ENCODE results near the gene MACROD2. TPM values are rescaled to one million over a fixed set of nuclear protein-coding genes. Genes with fewer than 3 reads are reported as not detected.
"Not testable (repeated sequence)": the region's sequence is repeated elsewhere in the genome, so short reads cannot be mapped to it uniquely, and the experiment has no call there.

MACROD2 gene
- total RNA-seq, 1 donor from 2014 or later: 1.6 TPM

- DNase-seq (ENCODE audit: low spot score): no peak
- intact Hi-C loops (cut with DNase I): no loop called here
These were observed 1168.3 kb downstream of the MACROD2 start for GRCh38 chr20:15163632-15164031.

- no peak for DNase-seq (ENCODE audit: low spot score)
- intact Hi-C loops (cut with DNase I): no loop called here
These were observed 1169.4 kb downstream of the MACROD2 start for GRCh38 chr20:15164726-15165125.

- intact Hi-C loops (cut with DNase I): no loop called here
- DNase-seq (ENCODE audit: low spot score): no peak
These were observed 1171.4 kb downstream of the MACROD2 start for GRCh38 chr20:15166744-15167143.

GRCh38 chr20:15171016-15171415 is 1175.7 kb downstream of the MACROD2 start:
- DNase-seq (ENCODE audit: low spot score): no peak
- intact Hi-C loops (cut with DNase I): no loop called here

- intact Hi-C loops (cut with DNase I): no loop called here
- DNase-seq (ENCODE audit: low spot score): no peak
These were observed 1181.6 kb downstream of the MACROD2 start for GRCh38 chr20:15176929-15177328.

- DNase-seq (ENCODE audit: low spot score): no peak
- intact Hi-C loops (cut with DNase I): no loop called here
These were observed 1183.3 kb downstream of the MACROD2 start for GRCh38 chr20:15178581-15178980.

GRCh38 chr20:15179381-15179780 is 1184.1 kb downstream of the MACROD2 start:
- no peak for DNase-seq (ENCODE audit: low spot score)
- intact Hi-C loops (cut with DNase I): no loop called here

- intact Hi-C loops (cut with DNase I): no loop called here
- no peak for DNase-seq (ENCODE audit: low spot score)
These were observed 1184.5 kb downstream of the MACROD2 start for GRCh38 chr20:15179781-15180180.

GRCh38 chr20:15185322-15185721 is 1190.0 kb downstream of the MACROD2 start:
- DNase-seq (ENCODE audit: low spot score): no peak
- intact Hi-C loops (cut with DNase I): no loop called here

- DNase-seq (ENCODE audit: low spot score): no peak
- intact Hi-C loops (cut with DNase I): no loop called here
These were observed 1190.6 kb downstream of the MACROD2 start for GRCh38 chr20:15185913-15186312.

- intact Hi-C loops (cut with DNase I): no loop called here
- no peak for DNase-seq (ENCODE audit: low spot score)
These were observed 1192.3 kb downstream of the MACROD2 start for GRCh38 chr20:15187612-15188011.

GRCh38 chr20:15188415-15188814 is 1193.1 kb downstream of the MACROD2 start:
- intact Hi-C loops (cut with DNase I): no loop called here
- no peak for DNase-seq (ENCODE audit: low spot score)

- intact Hi-C loops (cut with DNase I): no loop called here
- no peak for DNase-seq (ENCODE audit: low spot score)
These were observed 1195.9 kb downstream of the MACROD2 start for GRCh38 chr20:15191082-15191723.

GRCh38 chr20:15195378-15195777 is 1200.1 kb downstream of the MACROD2 start:
- intact Hi-C loops (cut with DNase I): no loop called here

GRCh38 chr20:15196547-15197255 is 1201.4 kb downstream of the MACROD2 start:
- intact Hi-C loops (cut with DNase I): no loop called here
- DNase-seq (ENCODE audit: low spot score): no peak

More at GRCh38 chr20:15195378-15195777, 1200.1 kb downstream of the MACROD2 start:
- DNase-seq (ENCODE audit: low spot score): no peak

- intact Hi-C loops (cut with DNase I); DNase-seq (ENCODE audit: low spot score): not testable (repeated sequence)
These were observed 1202.7 kb downstream of the MACROD2 start for GRCh38 chr20:15198017-15198416.

- DNase-seq (ENCODE audit: low spot score): no peak
- intact Hi-C loops (cut with DNase I): no loop called here
These were observed 1204.4 kb downstream of the MACROD2 start for GRCh38 chr20:15199698-15200097.

GRCh38 chr20:15200147-15200565 is 1204.8 kb downstream of the MACROD2 start:
- intact Hi-C loops (cut with DNase I): no loop called here
- DNase-seq (ENCODE audit: low spot score): no peak

GRCh38 chr20:15201602-15202001 is 1206.3 kb downstream of the MACROD2 start:
- DNase-seq (ENCODE audit: low spot score): no peak
- intact Hi-C loops (cut with DNase I): no loop called here

GRCh38 chr20:15204234-15204633 is 1208.9 kb downstream of the MACROD2 start:
- intact Hi-C loops (cut with DNase I): no loop called here
- DNase-seq (ENCODE audit: low spot score): no peak

GRCh38 chr20:15205028-15205427 is 1209.7 kb downstream of the MACROD2 start:
- intact Hi-C loops (cut with DNase I): no loop called here
- DNase-seq (ENCODE audit: low spot score): no peak
